Measurements from ENCODE around the gene CACNA2D2.

Gene CACNA2D2

GRCh38 chr3:50318163-50318562 lies 185.3 kb downstream of the CACNA2D2 start:
- Histone ChIP-seq H4K20me1 (ENCODE audit: insufficient read depth, low read length) (peaks cover 19% of the 10 kb centered on the region; the same call in 1 of the 2 replicates), H3K9me3 (ENCODE audit: insufficient read depth, low read length, severe bottlenecking) (no peaks in the 10 kb centered on the region), H2AFZ (ENCODE audit: low read depth, low read length) (no peak overlapping the region), H3K9ac (ENCODE audit: low read depth, low read length) (no peak overlapping the region), H3K36me3 (ENCODE audit: insufficient read depth, low read length) (peaks cover 44% of the 10 kb centered on the region), H3K27me3 (ENCODE audit: insufficient read depth, low read length, poor library complexity) (no peaks in the 10 kb centered on the region), H3K4me2 (ENCODE audit: insufficient read depth, low read length) (peak overlapping the region; percentile 0; the same call in 1 of the 2 replicates), H3K4me1 (ENCODE audit: insufficient read depth, low read length) (peaks cover 42% of the 10 kb centered on the region), H3K4me3 (ENCODE audit: low read depth in 1 of 2, low read length in 2 of 2) (no peak overlapping the region), H3K79me2 (ENCODE audit: insufficient read depth, low read length) (peaks cover 24% of the 10 kb centered on the region), H3K27ac (ENCODE audit: low read length) (no peak overlapping the region)
- TF ChIP-seq EZH2 (IDR thresholded peaks at IDR 0.05; ENCODE audit: borderline replicate concordance, low read depth, low read length, severe bottlenecking): no peak
- TF ChIP-seq CTCF (IDR thresholded peaks at IDR 0.05; ENCODE audit: borderline replicate concordance, extremely low read depth, low read length, poor library complexity, severe bottlenecking): no peak
- no peak for DNase-seq
- no peak for ATAC-seq (ENCODE audit: insufficient read depth, low read depth)

GRCh38 chr3:50317300-50317699 lies 186.1 kb downstream of the CACNA2D2 start:
- no peak overlapping the region for H2AFZ ChIP-seq (ENCODE audit: low read depth, low read length)
- H3K9ac ChIP-seq (ENCODE audit: low read depth, low read length): no peak overlapping the region
- peaks cover 44% of the 10 kb centered on the region for H3K36me3 ChIP-seq (ENCODE audit: insufficient read depth, low read length)
- DNase-seq (no peak), ATAC-seq (ENCODE audit: insufficient read depth, low read depth) (no peak)
- H3K27ac ChIP-seq (ENCODE audit: low read length): no peak overlapping the region
- H3K9me3 ChIP-seq (ENCODE audit: insufficient read depth, low read length, severe bottlenecking): no peaks in the 10 kb centered on the region
- no peak for TF ChIP-seq EZH2 (IDR thresholded peaks at IDR 0.05; ENCODE audit: borderline replicate concordance, low read depth, low read length, severe bottlenecking)
- no peak for TF ChIP-seq CTCF (IDR thresholded peaks at IDR 0.05; ENCODE audit: borderline replicate concordance, extremely low read depth, low read length, poor library complexity, severe bottlenecking)
- H3K27me3 ChIP-seq (ENCODE audit: insufficient read depth, low read length, poor library complexity): no peaks in the 10 kb centered on the region
- H3K4me1 ChIP-seq (ENCODE audit: insufficient read depth, low read length): peaks cover 39% of the 10 kb centered on the region
- no peak overlapping the region for H3K4me2 ChIP-seq (ENCODE audit: insufficient read depth, low read length)
- no peak overlapping the region for H3K4me3 ChIP-seq (ENCODE audit: low read depth in 1 of 2, low read length in 2 of 2)
- peaks cover 24% of the 10 kb centered on the region for H3K79me2 ChIP-seq (ENCODE audit: insufficient read depth, low read length)
- peaks cover 19% of the 10 kb centered on the region; the same call in 1 of the 2 replicates for H4K20me1 ChIP-seq (ENCODE audit: insufficient read depth, low read length)

GRCh38 chr3:50316657-50317242 lies 186.7 kb downstream of the CACNA2D2 start:
- peaks cover 33% of the 10 kb centered on the region for H3K4me1 ChIP-seq (ENCODE audit: insufficient read depth, low read length)
- DNase-seq: no peak
- no peaks in the 10 kb centered on the region for H3K27me3 ChIP-seq (ENCODE audit: insufficient read depth, low read length, poor library complexity)
- no peaks in the 10 kb centered on the region for H3K9me3 ChIP-seq (ENCODE audit: insufficient read depth, low read length, severe bottlenecking)
- H3K4me2 ChIP-seq (ENCODE audit: insufficient read depth, low read length): no peak overlapping the region
- peaks cover 44% of the 10 kb centered on the region for H3K36me3 ChIP-seq (ENCODE audit: insufficient read depth, low read length)
- no peak overlapping the region for H3K27ac ChIP-seq (ENCODE audit: low read length)
- H3K4me3 ChIP-seq (ENCODE audit: low read depth in 1 of 2, low read length in 2 of 2): no peak overlapping the region
- H2AFZ ChIP-seq (ENCODE audit: low read depth, low read length): no peak overlapping the region
- H3K79me2 ChIP-seq (ENCODE audit: insufficient read depth, low read length): peaks cover 24% of the 10 kb centered on the region
- H3K9ac ChIP-seq (ENCODE audit: low read depth, low read length): no peak overlapping the region
- ATAC-seq (ENCODE audit: insufficient read depth, low read depth): no peak
- H4K20me1 ChIP-seq (ENCODE audit: insufficient read depth, low read length): peaks cover 19% of the 10 kb centered on the region; the same call in 1 of the 2 replicates
- TF ChIP-seq EZH2 (IDR thresholded peaks at IDR 0.05; ENCODE audit: borderline replicate concordance, low read depth, low read length, severe bottlenecking): no peak
- TF ChIP-seq CTCF (IDR thresholded peaks at IDR 0.05; ENCODE audit: borderline replicate concordance, extremely low read depth, low read length, poor library complexity, severe bottlenecking): no peak

All from DND-41 (cell line).